GM12875 (cell line): ENCODE measurements around the gene SH3PXD2A.
"Not testable (repeated sequence)": the region's sequence is repeated elsewhere in the genome, so short reads cannot be mapped to it uniquely, and the experiment has no call there.

Experiments used
- H3K4me3 ChIP-seq: one replicate; pipeline ENCODE4 v1.5.1; 2011; ENCODE audit warnings: low read depth, low read length, control low read depth
- CTCF ChIP-seq: IDR thresholded peaks from 2 replicates; pipeline ENCODE4 v1.5.1; 2011; ENCODE audit warnings: low read depth, mild to moderate bottlenecking, control low read depth, inconsistent platforms, low read length, moderate library complexity, borderline replicate concordance; ENCODE audit not compliant: insufficient read depth

Gene SH3PXD2A

GRCh38 chr10:103609231-103610082, 245.9 kb downstream of the SH3PXD2A start:
- H3K4me3 ChIP-seq, result no peak overlapping the region
- TF ChIP-seq CTCF, result no peak

- H3K4me3 ChIP-seq, result not testable (repeated sequence)
These were observed 247.3 kb downstream of the SH3PXD2A start for GRCh38 chr10:103608056-103608455.

- not testable (repeated sequence) for H3K4me3 ChIP-seq
These were observed 248.3 kb downstream of the SH3PXD2A start for GRCh38 chr10:103607051-103607450.

GRCh38 chr10:103606097-103606438, 249.3 kb downstream of the SH3PXD2A start:
- H3K4me3 ChIP-seq, result not testable (repeated sequence)

GRCh38 chr10:103605359-103606096, 249.8 kb downstream of the SH3PXD2A start:
- peak; percentile 75 for TF ChIP-seq CTCF
- H3K4me3 ChIP-seq, result no peak overlapping the region

GRCh38 chr10:103603382-103603781, 252.0 kb downstream of the SH3PXD2A start:
- no peak overlapping the region for H3K4me3 ChIP-seq
- TF ChIP-seq CTCF, result no peak

GRCh38 chr10:103602852-103603155, 252.6 kb downstream of the SH3PXD2A start:
- TF ChIP-seq CTCF, result no peak
- no peak overlapping the region for H3K4me3 ChIP-seq

- no peak for TF ChIP-seq CTCF
- no peak overlapping the region for H3K4me3 ChIP-seq
These were observed 253.1 kb downstream of the SH3PXD2A start for GRCh38 chr10:103602028-103602851.
